HUDEP-2 (cell line): ENCODE measurements around the gene ARFGEF3.

ENCODE experiments used
- DNase-seq, 76 experiments: peaks; one replicate each; lab custom pipeline; 2025; ENCODE audit not compliant: unreplicated experiment in 76 of 76; lab: John Stamatoyannopoulos, UW

The ARFGEF3 gene

DNA sequence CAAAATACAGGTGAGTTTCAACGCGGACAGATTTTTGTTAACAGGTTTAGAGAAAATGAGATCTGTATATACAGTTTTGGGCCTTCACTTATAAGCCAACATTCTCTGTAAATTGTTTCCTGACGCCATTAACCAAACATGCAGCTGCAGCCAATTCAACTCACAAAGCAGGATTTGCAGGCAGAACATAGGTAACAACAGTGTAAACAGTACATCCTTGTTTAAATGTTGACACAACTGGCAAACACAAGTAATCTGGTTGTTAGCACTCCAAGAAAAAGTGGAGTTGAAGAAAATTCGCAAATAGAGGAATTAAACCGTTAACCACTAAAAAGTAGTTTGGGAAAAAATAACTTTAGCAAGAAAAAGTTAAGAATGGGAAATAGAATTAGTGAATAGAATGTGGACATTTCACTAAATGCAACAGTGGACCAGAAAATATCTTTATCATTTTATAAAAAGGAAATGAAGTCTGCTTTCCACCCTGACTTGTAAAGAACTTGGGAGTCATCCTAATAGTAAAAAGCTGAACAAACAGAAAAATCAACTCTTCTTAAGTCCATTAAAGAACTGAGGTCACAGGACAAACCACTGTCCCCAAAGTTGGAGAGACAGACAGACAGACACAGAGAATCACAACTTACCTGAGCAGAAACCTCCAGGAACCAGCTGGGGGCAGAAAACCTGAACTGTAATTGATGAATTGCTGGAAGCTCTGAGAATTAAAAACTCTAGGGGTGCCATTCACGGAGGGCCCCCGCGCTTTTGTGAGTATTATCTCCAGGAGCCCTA lies 226.0 kb downstream of the ARFGEF3 start:
- no peak for DNase-seq

GRCh38 chr6:138389551-138389950 lies 227.8 kb downstream of the ARFGEF3 start:
- no peak for DNase-seq
